Skeletal muscle tissue (tissue), 4 donors: Measurements from ENCODE around the gene OLA1. TPM values are rescaled to one million over a fixed set of nuclear protein-coding genes. Genes with fewer than 3 reads are reported as not detected.

ENCODE experiments used
- H3K27ac ChIP-seq: one replicate; pipeline ENCODE4 v1.7.0; 2013; ENCODE audit warnings: mild to moderate bottlenecking, low read depth, low read length, inconsistent platforms
- H3K27me3 ChIP-seq, 3 donors: one replicate each; pipeline ENCODE4 v1.7.0; 2013; ENCODE audit warnings: low read length in 3 of 3; ENCODE audit not compliant: control insufficient read depth in 3 of 3, insufficient read depth in 3 of 3
- H3K36me3 ChIP-seq, 3 donors: one replicate each; pipeline ENCODE4 v1.7.0; 2013; ENCODE audit warnings: low read length in 3 of 3; ENCODE audit not compliant: control insufficient read depth in 3 of 3, insufficient read depth in 3 of 3
- H3K4me1 ChIP-seq, 3 donors: one replicate each; pipeline ENCODE4 v1.7.0; 2013; ENCODE audit warnings: low read length in 3 of 3, mild to moderate bottlenecking in 3 of 3; ENCODE audit not compliant: control insufficient read depth in 3 of 3, insufficient read depth in 3 of 3
- H3K4me3 ChIP-seq, 3 donors: one replicate each; pipeline ENCODE4 v1.7.0; 2013; ENCODE audit warnings: low read length in 3 of 3
- H3K9ac ChIP-seq, 3 donors: one replicate each; pipeline ENCODE4 v1.7.0; 2013; ENCODE audit warnings: low read length in 3 of 3, mild to moderate bottlenecking in 3 of 3, moderate library complexity in 2 of 3, low read depth in 1 of 3
- H3K9me3 ChIP-seq, 3 donors: one replicate each; pipeline ENCODE4 v1.7.0; 2013; ENCODE audit warnings: low read length in 3 of 3; ENCODE audit not compliant: control insufficient read depth in 3 of 3
- total RNA-seq: library from RNA; depleted of rRNA; stranded (reverse); fragments of >200 nt; gene quantifications from one replicate; pipeline ENCODE4 v1.2.3, GENCODE V29; 2014
- donor health status: Osteomylitis.

OLA1 gene
- total RNA-seq, 1 donor from 2014 or later = 90.3 TPM

- Histone ChIP-seq H3K4me1 (no peaks in the 10 kb centered on the region), H3K9me3 (no peaks in the 10 kb centered on the region), H3K27me3 (peaks cover 0 to 4% (median 2%) of the 10 kb centered on the region in 3 donors), H3K9ac (no peak overlapping the region), H3K4me3 (no peak overlapping the region), H3K27ac (no peak overlapping the region), H3K36me3 (no peaks in the 10 kb centered on the region)
Observed at GRCh38 chr2:174063492-174064092, 184.7 kb downstream of the OLA1 start.

DNA sequence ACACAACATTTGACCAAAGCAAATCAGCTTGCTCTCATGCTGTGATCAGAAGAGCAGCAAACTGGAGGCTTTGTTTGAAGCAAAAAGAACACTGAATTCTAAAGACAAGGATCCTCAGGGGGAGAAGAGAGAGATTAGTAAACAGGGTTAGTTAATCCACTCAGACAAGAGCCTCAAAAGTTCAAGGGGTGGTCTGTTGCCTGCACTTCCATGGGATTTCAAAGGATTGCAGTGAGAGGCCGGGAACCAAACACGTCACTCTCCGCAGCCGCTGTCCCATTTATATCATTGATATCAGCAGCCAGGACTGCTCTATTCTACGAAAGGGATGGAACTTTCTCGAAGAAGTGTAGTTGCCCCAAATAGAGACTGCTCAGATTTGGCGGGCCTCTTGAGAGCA is 185.4 kb downstream of the OLA1 start:
- no peaks in the 10 kb centered on the region for H3K36me3 ChIP-seq
- no peaks in the 10 kb centered on the region for H3K9me3 ChIP-seq
- H3K4me1 ChIP-seq = no peaks in the 10 kb centered on the region
- H3K4me3 ChIP-seq = no peak overlapping the region
- H3K27ac ChIP-seq = no peak overlapping the region
- H3K9ac ChIP-seq = no peak overlapping the region
- H3K27me3 ChIP-seq = peaks cover 0 to 4% (median 2%) of the 10 kb centered on the region in 3 donors

DNA sequence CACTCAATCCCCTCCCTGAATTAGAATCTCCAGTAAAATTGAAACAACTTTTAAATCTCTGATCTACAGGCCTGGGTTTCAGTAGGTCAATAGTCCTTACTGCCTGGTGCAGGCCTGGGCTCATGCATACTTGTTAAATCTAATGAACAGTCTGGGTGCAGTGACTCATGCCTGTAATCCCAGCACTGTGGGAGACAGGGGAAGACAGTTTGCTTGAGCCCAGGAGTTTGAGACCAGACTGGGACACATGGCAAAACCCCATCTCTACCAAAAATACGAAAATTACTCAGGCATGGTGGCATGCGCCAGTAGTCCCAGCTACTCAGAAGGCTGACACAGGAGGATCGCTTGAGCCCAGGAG is 188.5 kb downstream of the OLA1 start:
- no peaks in the 10 kb centered on the region for H3K27me3 ChIP-seq
- no peak overlapping the region for H3K9ac ChIP-seq
- H3K4me1 ChIP-seq = peaks cover 0 to 2% (median under 1%) of the 10 kb centered on the region in 3 donors
- no peaks in the 10 kb centered on the region for H3K9me3 ChIP-seq
- H3K4me3 ChIP-seq = no peak overlapping the region
- H3K36me3 ChIP-seq = no peaks in the 10 kb centered on the region
- no peak overlapping the region for H3K27ac ChIP-seq

- Histone ChIP-seq H3K9ac (no peak overlapping the region), H3K27ac (no peak overlapping the region), H3K4me3 (no peak overlapping the region), H3K4me1 (peaks cover 0 to 4% (median 2%) of the 10 kb centered on the region in 3 donors), H3K9me3 (no peaks in the 10 kb centered on the region), H3K36me3 (no peaks in the 10 kb centered on the region), H3K27me3 (no peaks in the 10 kb centered on the region)
Observed at GRCh38 chr2:174059178-174059883, 189.0 kb downstream of the OLA1 start.

GRCh38 chr2:174058456-174058855 is 189.9 kb downstream of the OLA1 start:
- Histone ChIP-seq H3K36me3 (no peaks in the 10 kb centered on the region), H3K9me3 (no peaks in the 10 kb centered on the region), H3K27me3 (peaks cover 0 to 2% (median 0%) of the 10 kb centered on the region in 3 donors), H3K9ac (no peak overlapping the region), H3K27ac (no peak overlapping the region), H3K4me1 (peaks cover 2 to 8% (median 3%) of the 10 kb centered on the region in 3 donors), H3K4me3 (no peak overlapping the region)

DNA sequence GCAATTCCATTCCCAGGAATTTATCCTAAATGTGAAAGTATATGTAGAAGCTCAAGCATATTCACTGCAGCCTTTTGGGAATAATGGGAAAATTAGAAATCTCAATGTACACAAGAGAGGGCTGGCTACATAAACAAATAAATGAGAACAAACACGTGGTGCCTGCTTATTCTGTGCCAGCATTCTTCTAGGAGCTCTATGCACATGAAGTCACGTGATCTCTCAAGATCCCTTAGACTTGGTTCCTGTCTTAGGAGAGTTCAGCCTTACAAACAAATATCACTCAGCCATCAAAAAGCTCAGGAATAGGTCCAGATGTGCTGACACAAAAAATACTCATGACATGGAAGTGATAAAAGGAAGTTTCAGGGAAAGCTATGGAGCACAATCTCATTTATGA is 190.3 kb downstream of the OLA1 start:
- no peaks in the 10 kb centered on the region for H3K36me3 ChIP-seq
- no peak overlapping the region for H3K9ac ChIP-seq
- H3K4me3 ChIP-seq = no peak overlapping the region
- peaks cover 2 to 8% (median 3%) of the 10 kb centered on the region in 3 donors for H3K4me1 ChIP-seq
- no peak overlapping the region for H3K27ac ChIP-seq
- no peaks in the 10 kb centered on the region for H3K9me3 ChIP-seq
- peaks cover 0 to 4% (median 2%) of the 10 kb centered on the region in 3 donors for H3K27me3 ChIP-seq

- Histone ChIP-seq H3K4me3 (no peak overlapping the region), H3K27ac (no peak overlapping the region), H3K4me1 (peaks cover 2 to 8% (median 3%) of the 10 kb centered on the region in 3 donors), H3K36me3 (no peaks in the 10 kb centered on the region), H3K9me3 (no peaks in the 10 kb centered on the region), H3K9ac (no peak overlapping the region), H3K27me3 (peaks cover 0 to 4% (median 2%) of the 10 kb centered on the region in 3 donors)
Observed at GRCh38 chr2:174054926-174055325, 193.4 kb downstream of the OLA1 start.

DNA sequence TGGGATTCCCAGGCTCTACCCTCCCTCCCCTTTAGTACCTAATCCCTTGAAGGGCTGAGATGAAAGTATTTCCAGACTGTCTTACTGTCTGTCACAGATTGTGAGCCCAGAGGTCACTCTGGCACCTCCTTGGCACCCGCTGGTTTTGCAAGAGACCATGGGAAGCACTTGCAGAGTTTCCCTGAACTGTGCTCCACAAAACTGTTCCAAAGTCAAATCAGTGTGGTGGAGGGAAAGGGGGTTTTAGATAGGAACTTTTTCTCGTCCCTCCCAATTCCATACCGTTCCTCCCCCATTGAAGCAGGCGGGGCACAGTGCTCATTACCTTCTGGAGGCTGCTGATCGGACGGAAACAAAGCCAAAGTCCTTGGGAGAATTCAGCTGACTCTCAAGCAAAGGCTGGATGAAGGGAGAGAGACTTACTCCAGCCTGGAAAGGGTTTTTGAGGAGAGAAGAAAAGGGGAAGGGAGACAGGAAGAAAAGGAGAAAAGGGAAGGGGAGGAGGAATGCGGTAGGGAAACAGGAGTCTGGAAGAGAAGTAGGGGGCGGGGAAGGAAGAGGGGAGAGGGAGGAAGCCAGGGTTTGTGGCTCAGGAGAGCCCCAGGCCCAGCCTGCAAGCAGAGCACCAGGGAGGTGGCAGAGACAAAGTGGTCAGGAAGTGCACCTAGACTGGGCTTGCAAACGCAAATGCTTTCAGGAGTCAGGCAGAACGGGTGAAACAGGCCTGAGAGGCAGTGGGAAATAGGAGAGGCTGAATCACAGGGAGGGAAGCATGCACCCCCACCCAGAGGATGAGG is 194.8 kb downstream of the OLA1 start:
- Histone ChIP-seq H3K9me3 (no peaks in the 10 kb centered on the region), H3K36me3 (no peaks in the 10 kb centered on the region), H3K4me3 (no peak overlapping the region), H3K4me1 (peaks cover 2 to 8% (median 3%) of the 10 kb centered on the region in 3 donors), H3K9ac (no peak overlapping the region), H3K27ac (no peak overlapping the region), H3K27me3 (peaks cover 0 to 4% (median 2%) of the 10 kb centered on the region in 3 donors)

GRCh38 chr2:174052584-174052976 is 195.8 kb downstream of the OLA1 start:
- Histone ChIP-seq H3K4me3 (no peak overlapping the region), H3K4me1 (peaks cover 0 to 8% (median 3%) of the 10 kb centered on the region in 3 donors), H3K27me3 (peaks cover 0 to 4% (median 2%) of the 10 kb centered on the region in 3 donors), H3K36me3 (no peaks in the 10 kb centered on the region), H3K9me3 (no peaks in the 10 kb centered on the region), H3K9ac (no peak overlapping the region), H3K27ac (no peak overlapping the region)
